GM19397 (cell line): Measurements from ENCODE around the gene PDE3B.
"Not testable (repeated sequence)": the region's sequence is repeated elsewhere in the genome, so short reads cannot be mapped to it uniquely, and the experiment has no call there.

Source experiments
- ATAC-seq: cut with Tn5 transposase; IDR thresholded peaks from one replicate; pipeline ENCODE4 v1.9.1; 2021; ENCODE audit warnings: mild to moderate bottlenecking, moderate library complexity; ENCODE audit not compliant: unreplicated experiment

Gene PDE3B

DNA sequence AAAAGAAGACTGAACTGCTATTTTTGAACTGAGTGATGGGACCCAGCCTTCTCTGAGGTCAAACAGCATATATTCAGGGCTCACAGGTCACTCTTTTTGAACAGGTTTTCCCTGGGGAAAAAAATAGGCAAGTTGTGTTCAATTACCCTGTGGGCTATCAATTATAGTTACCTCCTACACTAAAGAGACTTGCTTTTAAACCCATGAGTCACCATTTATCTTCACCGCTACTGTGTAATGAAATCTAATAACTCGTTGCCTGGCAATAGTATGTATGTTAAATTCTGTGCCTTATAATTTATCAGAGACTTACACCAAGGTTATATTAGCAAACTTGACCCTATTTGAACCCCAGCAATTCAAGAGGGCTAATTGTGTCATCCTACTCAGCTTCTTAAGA lies 149.9 kb downstream of the PDE3B start:
- no peak for ATAC-seq

GRCh38 chr11:14796028-14796427 lies 152.4 kb downstream of the PDE3B start:
- not testable (repeated sequence) for ATAC-seq

DNA sequence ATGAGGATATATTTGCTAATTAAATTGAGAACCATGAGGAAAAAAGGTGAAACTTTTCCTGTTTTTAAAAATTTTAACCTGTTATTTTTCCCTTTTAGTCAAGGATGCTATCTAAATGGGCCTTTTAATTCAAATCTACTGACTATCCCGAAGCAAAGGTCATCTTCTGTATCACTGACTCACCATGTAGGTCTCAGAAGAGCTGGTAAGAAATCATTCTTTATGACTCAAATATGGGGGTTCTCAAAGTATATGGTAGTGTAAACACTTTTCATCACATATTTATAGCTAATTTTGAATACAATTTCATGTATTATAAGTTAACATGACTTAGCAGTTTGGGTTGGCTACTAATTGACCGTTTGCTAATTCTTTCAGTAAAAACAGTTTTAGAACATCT lies 160.2 kb downstream of the PDE3B start:
- no peak for ATAC-seq

DNA sequence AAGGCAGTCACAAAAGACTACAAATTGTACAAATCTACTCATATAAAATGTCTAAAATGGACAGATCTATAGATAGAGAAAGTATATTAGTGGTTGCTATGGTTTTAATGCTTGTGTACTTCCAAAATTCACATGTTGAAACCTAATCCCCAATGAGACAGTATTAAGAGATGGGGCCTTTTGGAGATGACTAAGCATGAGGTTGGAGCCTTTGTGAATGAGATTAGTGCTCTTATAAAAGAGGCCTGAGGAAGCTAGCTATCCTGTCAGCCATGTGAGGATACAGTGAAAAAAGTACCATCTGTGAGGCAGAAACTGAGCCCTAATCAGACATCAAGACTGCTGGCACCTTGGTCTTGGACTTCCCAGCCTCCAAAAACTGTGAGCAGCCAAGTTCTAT lies 165.9 kb downstream of the PDE3B start:
- no peak for ATAC-seq

GRCh38 chr11:14812757-14813156 lies 169.2 kb downstream of the PDE3B start:
- ATAC-seq = no peak

DNA sequence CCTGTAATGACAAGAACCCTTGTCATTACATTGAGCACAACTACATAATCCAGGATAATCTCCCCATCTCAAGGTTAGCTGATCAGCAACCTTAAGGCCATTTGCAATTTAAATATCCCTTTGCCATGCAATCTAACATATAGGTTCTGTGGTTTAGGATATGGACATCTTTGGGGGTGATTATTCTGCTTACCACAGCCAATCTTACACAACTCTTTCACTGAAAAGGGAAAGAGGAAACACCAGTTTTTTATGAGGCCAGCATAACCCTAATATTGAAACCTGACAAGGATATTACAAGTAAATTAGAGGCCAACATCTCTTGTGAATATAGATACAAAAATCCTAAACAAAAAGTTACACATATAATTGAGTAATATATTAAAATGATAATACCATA lies 169.9 kb downstream of the PDE3B start:
- no peak for ATAC-seq

GRCh38 chr11:14818779-14819178 lies 175.2 kb downstream of the PDE3B start:
- no peak for ATAC-seq

DNA sequence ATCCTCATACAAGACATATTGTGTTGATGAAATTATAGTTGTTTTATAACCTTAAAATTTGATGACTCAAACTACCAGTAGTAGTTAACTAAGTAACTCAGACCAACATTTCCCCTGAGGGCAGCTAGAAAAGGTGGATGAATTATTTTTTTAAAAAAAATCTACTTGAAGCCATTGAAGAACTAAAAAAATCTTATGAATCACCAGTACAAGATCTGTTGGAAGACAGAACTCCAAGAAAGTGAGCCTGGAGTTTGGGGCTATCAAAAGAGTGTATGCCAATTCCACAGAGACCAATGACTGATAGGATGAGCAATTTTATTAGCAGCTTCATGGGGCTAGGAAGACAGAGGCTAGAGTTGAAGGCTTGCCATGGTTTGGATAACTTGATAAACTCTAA lies 176.0 kb downstream of the PDE3B start:
- ATAC-seq = no peak

- no peak for ATAC-seq
Measured at GRCh38 chr11:14821031-14821430, 177.4 kb downstream of the PDE3B start.

- ATAC-seq = no peak
Measured at GRCh38 chr11:14826600-14826999, 183.0 kb downstream of the PDE3B start.

DNA sequence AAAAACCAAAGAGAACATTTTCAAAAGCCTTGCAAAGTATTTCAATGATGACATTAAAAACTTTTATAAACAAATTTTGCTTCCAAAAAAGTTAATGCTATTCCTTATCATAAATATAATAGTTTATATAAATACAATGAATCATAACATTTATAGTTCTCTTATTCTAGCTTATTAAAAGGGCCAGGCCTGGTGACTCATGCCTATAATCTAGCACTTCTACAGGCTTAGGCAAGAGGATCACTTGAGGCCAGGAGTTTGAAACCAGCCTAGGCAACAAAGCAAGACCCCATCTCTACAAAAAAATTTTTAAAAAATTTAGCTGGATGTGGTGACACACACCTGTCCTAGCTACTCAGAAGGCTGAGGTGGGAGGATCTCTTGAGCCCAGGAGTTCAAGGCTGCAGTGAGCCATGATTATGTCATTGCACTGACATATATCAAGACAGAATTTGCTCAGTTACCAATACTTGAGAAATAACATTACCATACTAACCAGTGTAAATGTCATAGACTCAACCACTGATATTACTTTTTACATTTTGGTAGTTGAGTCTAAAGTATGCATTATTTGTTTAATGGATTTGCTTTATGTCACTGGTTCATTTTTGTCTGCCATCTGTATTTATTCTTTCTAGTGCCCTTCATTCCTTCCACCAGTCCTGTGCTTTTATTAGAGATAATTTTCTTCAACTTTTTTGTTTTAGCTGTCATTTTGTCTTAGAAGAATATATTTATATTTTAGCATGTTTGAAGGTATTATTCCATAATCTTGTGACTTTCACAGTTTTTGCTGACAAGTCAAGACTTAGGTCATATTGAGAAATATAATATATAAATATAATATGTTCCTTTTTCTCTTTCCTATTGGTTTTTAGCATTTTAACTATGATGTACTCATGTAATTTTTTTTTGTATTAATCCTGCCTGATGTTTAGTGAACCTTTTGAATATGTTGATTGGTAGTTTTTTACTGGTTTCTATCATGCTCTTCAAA lies 192.2 kb downstream of the PDE3B start:
- no peak for ATAC-seq

DNA sequence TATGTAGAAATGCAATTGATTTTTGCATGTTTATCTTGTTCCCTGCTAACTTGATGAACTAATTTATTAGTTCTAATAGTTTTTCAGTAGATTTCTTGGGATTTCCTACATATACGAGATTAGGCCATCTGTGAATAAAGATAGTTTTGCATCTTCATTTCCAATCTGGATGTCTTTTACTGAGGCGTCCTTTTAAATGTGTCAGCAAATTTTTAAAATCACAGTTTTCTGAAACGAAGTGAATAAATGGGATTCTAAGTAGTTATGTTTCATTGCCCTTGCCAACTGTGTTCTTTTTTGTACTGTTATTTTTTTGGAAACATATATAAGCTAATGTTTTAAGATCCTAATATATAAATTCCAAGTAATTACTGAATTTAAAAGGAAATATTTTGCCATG lies 198.4 kb downstream of the PDE3B start:
- ATAC-seq = no peak

- no peak for ATAC-seq
Measured at GRCh38 chr11:14852571-14853177, 209.1 kb downstream of the PDE3B start.

DNA sequence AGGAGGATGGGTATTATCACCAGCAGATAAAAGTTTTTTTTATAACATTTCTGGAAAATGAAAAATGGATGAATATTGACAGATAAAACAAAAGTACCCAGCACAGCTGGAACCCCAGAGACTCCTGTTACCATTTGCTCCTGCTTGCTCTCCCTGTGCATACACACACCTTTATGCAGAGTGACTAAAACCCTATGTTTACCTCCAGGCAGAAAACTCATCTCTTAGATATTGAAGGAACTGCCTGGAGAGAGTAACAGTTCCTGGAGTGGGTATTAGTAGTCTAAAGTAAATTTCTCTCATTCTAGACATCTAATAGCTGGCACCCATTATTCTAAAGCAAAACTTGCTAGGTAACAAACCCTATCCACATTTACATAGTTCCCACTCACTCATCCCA lies 210.5 kb downstream of the PDE3B start:
- ATAC-seq = no peak

DNA sequence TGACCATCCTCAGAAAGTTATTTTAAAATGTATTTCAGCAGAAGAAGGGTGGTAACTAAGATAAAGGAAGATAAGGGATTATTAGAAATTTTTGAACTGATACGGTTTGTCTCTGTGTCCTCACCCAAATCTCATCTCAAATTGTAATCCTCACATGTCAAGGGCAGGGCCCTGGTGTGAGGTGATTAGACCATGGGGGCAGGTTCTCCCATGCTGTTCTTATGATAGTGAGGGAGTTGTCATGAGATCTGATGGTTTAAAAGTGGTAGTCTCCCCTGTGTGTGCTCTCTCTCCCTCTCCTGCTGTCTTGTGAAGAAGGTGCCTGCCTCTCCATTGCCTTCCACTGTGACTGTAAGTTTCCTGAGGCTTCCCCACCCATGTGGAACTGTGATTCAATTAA lies 212.3 kb downstream of the PDE3B start:
- ATAC-seq = no peak

DNA sequence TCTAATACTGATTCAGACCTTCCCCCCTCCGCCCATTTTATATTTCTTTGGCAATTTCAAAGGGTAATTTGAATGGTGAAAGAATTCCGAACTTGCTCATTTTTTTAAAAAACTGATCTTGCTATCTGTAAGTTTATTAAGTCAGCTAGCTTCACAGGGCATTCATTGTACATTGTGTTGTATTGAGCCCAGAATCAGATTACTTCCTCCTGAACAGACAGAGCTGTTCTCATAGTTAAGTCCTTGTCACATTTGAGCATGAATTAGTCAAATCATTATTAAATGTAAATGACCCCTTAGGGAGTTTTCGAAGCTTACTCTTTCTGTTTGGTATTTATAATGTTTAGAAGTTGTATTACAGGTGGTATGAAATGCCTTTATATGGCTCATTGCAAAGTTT lies 214.0 kb downstream of the PDE3B start:
- ATAC-seq = no peak

DNA sequence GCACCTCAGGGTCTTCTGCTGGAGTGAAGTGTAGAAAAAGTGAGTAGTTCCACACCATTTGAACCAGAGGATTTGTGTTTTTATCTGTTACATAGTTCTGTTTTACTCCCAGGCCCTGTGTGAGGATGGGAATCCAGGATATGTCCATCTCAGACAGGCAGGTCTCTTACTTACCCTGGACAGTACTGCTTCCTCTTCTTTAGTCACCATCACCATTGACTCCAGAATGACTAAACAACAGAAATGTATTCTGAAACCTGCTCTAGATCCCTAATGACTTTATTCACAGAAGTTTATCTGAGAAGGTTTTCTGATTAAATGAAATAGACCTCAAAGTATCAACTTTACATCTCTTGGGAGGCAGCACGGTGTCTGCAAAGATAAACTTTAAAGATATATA lies 214.8 kb downstream of the PDE3B start:
- no peak for ATAC-seq

DNA sequence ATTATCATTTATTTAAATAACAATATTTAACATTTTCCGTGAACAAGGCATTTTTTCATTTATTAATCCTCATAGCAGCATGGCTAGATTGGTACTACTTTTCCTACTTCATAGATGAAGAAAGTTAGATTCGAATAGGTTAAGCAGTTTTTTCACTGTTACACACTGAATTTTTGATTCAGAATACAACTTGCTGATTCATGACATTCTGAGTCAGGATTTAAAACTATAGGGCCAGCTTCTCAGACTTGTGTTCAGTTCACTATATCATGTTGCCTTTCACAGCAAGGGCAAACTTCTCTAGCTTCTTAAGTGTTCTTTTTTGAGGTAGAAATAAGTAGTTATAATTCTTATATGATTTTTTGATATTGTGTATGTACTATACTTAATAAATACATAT lies 216.9 kb downstream of the PDE3B start:
- ATAC-seq = no peak

GRCh38 chr11:14861680-14862079 lies 218.1 kb downstream of the PDE3B start:
- no peak for ATAC-seq

DNA sequence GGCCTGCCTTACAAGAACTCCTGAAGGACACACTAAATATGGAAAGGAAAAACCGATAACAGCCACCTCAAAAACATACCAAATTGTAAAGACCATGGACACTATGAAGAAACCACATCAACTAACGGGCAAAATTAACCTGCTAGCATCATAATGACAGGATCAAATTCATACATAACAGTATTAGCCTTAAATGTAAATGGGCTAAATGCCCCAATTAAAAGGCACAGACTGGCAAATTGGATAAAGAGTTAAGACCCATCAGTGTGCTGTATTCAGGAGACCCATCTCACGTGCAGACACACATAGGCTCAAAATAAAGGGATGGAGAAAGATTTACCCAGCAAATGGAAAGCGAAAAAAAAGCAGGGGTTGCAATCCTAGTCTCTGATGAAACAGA lies 220.2 kb downstream of the PDE3B start:
- ATAC-seq = not testable (repeated sequence)

- no peak for ATAC-seq
Measured at GRCh38 chr11:14872032-14872431, 228.4 kb downstream of the PDE3B start.

- no peak for ATAC-seq
Measured at GRCh38 chr11:14873632-14874031, 230.0 kb downstream of the PDE3B start.
